ENCODE data around the gene PRDM16. TPM values are rescaled to one million over a fixed set of nuclear protein-coding genes. Genes with fewer than 3 reads are reported as not detected.

Gene PRDM16
- total and polyA plus RNA-seq, 2 of the 13 experiments (the other 11 are each of a cell fraction or from before 2014, with no cell fraction given), result 0.15 to 0.81 TPM

DNA sequence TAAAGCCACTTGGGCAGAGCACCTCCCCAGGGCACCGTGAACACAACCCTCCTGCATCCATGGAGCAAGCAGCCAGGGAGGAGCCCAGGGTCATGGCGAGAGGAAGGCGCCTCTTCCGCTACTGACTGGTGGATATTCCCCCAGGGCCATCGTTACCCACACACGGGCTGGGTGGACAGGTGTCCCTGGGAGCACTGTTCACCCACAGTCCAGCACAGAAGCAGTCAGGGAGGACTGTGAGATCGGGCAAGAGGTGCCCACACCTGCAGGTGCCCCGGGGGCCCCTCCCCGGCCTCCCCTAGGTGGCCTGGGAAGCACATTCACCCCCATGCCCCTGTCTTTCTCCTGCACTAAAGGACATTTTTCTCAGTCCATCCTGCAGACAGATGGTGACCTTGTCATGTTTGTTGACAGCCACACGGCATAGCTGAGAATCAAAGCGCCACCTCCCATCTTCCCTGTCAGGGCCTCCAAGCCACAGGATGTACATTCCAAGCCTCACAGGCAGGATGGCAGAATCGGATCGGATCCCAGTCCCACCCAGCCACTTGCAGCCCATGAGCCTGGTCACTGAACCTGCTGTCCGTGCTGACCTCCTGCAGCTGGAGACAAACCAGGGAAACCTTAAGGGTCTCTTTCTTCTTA is 160.2 kb downstream of the PRDM16 start (continued):
- no peak for TF ChIP-seq NFYB (CRISPR knock-in tag; IDR thresholded peaks at IDR 0.05)
- no peak for TF ChIP-seq CENPT (CRISPR knock-in tag; IDR thresholded peaks at IDR 0.05; ENCODE audit: low read depth)
- no peak for TF ChIP-seq RBFOX2 (IDR thresholded peaks at IDR 0.05; ENCODE audit: low read depth, low read length)
- TF ChIP-seq ZNF383 (CRISPR knock-in tag; IDR thresholded peaks at IDR 0.05; ENCODE audit: borderline replicate concordance), result no peak
- TF ChIP-seq, protein P1, sequence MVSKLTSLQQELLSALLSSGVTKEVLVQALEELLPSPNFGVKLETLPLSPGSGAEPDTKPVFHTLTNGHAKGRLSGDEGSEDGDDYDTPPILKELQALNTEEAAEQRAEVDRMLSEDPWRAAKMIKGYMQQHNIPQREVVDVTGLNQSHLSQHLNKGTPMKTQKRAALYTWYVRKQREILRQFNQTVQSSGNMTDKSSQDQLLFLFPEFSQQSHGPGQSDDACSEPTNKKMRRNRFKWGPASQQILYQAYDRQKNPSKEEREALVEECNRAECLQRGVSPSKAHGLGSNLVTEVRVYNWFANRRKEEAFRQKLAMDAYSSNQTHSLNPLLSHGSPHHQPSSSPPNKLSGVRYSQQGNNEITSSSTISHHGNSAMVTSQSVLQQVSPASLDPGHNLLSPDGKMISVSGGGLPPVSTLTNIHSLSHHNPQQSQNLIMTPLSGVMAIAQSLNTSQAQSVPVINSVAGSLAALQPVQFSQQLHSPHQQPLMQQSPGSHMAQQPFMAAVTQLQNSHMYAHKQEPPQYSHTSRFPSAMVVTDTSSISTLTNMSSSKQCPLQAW (CRISPR knock-in tag; IDR thresholded peaks at IDR 0.05), result peak; percentile 29; the same call in 1 of the 2 replicates
- no peak for TF ChIP-seq BRCA1 (CRISPR knock-in tag; IDR thresholded peaks at IDR 0.05)
- TF ChIP-seq, protein P2, sequence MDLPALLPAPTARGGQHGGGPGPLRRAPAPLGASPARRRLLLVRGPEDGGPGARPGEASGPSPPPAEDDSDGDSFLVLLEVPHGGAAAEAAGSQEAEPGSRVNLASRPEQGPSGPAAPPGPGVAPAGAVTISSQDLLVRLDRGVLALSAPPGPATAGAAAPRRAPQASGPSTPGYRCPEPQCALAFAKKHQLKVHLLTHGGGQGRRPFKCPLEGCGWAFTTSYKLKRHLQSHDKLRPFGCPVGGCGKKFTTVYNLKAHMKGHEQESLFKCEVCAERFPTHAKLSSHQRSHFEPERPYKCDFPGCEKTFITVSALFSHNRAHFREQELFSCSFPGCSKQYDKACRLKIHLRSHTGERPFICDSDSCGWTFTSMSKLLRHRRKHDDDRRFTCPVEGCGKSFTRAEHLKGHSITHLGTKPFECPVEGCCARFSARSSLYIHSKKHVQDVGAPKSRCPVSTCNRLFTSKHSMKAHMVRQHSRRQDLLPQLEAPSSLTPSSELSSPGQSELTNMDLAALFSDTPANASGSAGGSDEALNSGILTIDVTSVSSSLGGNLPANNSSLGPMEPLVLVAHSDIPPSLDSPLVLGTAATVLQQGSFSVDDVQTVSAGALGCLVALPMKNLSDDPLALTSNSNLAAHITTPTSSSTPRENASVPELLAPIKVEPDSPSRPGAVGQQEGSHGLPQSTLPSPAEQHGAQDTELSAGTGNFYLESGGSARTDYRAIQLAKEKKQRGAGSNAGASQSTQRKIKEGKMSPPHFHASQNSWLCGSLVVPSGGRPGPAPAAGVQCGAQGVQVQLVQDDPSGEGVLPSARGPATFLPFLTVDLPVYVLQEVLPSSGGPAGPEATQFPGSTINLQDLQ (CRISPR knock-in tag; IDR thresholded peaks at IDR 0.05), result no peak
- TF ChIP-seq ZNF549 (CRISPR knock-in tag; IDR thresholded peaks at IDR 0.05), result no peak
- TF ChIP-seq DR1 (CRISPR knock-in tag; IDR thresholded peaks at IDR 0.05), result no peak
- TF ChIP-seq MED8 (CRISPR knock-in tag; IDR thresholded peaks at IDR 0.05; ENCODE audit: insufficient replicate concordance), result no peak
- no peak for TF ChIP-seq ZNF17 (CRISPR knock-in tag; IDR thresholded peaks at IDR 0.05)
- TF ChIP-seq, protein P3, sequence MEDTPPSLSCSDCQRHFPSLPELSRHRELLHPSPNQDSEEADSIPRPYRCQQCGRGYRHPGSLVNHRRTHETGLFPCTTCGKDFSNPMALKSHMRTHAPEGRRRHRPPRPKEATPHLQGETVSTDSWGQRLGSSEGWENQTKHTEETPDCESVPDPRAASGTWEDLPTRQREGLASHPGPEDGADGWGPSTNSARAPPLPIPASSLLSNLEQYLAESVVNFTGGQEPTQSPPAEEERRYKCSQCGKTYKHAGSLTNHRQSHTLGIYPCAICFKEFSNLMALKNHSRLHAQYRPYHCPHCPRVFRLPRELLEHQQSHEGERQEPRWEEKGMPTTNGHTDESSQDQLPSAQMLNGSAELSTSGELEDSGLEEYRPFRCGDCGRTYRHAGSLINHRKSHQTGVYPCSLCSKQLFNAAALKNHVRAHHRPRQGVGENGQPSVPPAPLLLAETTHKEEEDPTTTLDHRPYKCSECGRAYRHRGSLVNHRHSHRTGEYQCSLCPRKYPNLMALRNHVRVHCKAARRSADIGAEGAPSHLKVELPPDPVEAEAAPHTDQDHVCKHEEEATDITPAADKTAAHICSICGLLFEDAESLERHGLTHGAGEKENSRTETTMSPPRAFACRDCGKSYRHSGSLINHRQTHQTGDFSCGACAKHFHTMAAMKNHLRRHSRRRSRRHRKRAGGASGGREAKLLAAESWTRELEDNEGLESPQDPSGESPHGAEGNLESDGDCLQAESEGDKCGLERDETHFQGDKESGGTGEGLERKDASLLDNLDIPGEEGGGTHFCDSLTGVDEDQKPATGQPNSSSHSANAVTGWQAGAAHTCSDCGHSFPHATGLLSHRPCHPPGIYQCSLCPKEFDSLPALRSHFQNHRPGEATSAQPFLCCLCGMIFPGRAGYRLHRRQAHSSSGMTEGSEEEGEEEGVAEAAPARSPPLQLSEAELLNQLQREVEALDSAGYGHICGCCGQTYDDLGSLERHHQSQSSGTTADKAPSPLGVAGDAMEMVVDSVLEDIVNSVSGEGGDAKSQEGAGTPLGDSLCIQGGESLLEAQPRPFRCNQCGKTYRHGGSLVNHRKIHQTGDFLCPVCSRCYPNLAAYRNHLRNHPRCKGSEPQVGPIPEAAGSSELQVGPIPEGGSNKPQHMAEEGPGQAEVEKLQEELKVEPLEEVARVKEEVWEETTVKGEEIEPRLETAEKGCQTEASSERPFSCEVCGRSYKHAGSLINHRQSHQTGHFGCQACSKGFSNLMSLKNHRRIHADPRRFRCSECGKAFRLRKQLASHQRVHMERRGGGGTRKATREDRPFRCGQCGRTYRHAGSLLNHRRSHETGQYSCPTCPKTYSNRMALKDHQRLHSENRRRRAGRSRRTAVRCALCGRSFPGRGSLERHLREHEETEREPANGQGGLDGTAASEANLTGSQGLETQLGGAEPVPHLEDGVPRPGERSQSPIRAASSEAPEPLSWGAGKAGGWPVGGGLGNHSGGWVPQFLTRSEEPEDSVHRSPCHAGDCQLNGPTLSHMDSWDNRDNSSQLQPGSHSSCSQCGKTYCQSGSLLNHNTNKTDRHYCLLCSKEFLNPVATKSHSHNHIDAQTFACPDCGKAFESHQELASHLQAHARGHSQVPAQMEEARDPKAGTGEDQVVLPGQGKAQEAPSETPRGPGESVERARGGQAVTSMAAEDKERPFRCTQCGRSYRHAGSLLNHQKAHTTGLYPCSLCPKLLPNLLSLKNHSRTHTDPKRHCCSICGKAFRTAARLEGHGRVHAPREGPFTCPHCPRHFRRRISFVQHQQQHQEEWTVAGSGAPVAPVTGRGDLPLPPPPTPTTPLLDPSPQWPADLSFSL (CRISPR knock-in tag; IDR thresholded peaks at IDR 0.05), result no peak
- TF ChIP-seq, protein P4, sequence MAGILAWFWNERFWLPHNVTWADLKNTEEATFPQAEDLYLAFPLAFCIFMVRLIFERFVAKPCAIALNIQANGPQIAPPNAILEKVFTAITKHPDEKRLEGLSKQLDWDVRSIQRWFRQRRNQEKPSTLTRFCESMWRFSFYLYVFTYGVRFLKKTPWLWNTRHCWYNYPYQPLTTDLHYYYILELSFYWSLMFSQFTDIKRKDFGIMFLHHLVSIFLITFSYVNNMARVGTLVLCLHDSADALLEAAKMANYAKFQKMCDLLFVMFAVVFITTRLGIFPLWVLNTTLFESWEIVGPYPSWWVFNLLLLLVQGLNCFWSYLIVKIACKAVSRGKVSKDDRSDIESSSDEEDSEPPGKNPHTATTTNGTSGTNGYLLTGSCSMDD (CRISPR knock-in tag; IDR thresholded peaks at IDR 0.05), result no peak
- TF ChIP-seq ZNF337 (CRISPR knock-in tag; IDR thresholded peaks at IDR 0.05; ENCODE audit: borderline replicate concordance, low read depth), result no peak
- peak in 1 of 2 experiments; percentile 38; a peak in 1 of 4 replicates for TF ChIP-seq EP300 (IDR thresholded peaks at IDR 0.05; ENCODE audit: low read depth in 2 of 2, low read length in 2 of 2)
- 0 out of 2 replicates have a peak, but pooled peaks have one; percentile 15 for TF ChIP-seq EP300 (CRISPR knock-in tag; IDR thresholded peaks at IDR 0.05; ENCODE audit: borderline replicate concordance)
- TF ChIP-seq JUND (CRISPR knock-in tag; IDR thresholded peaks at IDR 0.05), result no peak
- no peak for TF ChIP-seq MED13 (CRISPR knock-in tag; IDR thresholded peaks at IDR 0.05)
